HEK293 (cell line): ENCODE measurements around the gene SPATA31D3.

ENCODE experiments used
- BCL11B ChIP-seq: fragments of 450-650 bp; formaldehyde crosslinking; IDR thresholded peaks from 2 replicates; pipeline ENCODE4 v1.5.1; 2016; ENCODE audit warnings: low read depth, missing biosample characterization, missing genetic modification characterization
- KLF7 ChIP-seq: fragments of 450-650 bp; formaldehyde crosslinking; IDR thresholded peaks from 2 replicates; pipeline ENCODE4 v1.5.1; 2016; ENCODE audit warnings: missing biosample characterization, missing genetic modification characterization, borderline replicate concordance
- ZNF174 ChIP-seq: fragments of 450-650 bp; formaldehyde crosslinking; IDR thresholded peaks from 2 replicates; pipeline ENCODE4 v1.5.0; 2017; ENCODE audit warnings: missing biosample characterization, mild to moderate bottlenecking, missing genetic modification characterization
- ZNF23 ChIP-seq: fragments of 450-650 bp; formaldehyde crosslinking; IDR thresholded peaks from 2 replicates; pipeline ENCODE4 v1.5.1; 2016; ENCODE audit warnings: missing biosample characterization, missing genetic modification characterization, borderline replicate concordance
- ZNF529 ChIP-seq: fragments of 450-650 bp; formaldehyde crosslinking; IDR thresholded peaks from 2 replicates; pipeline ENCODE4 v1.5.1; 2017; ENCODE audit warnings: missing genetic modification characterization, missing biosample characterization; ENCODE audit not compliant: insufficient replicate concordance
- ZNF548 ChIP-seq: fragments of 450-650 bp; formaldehyde crosslinking; IDR thresholded peaks from 2 replicates; pipeline ENCODE4 v1.5.1; 2016; ENCODE audit warnings: missing biosample characterization, missing genetic modification characterization
- TF ChIP-seq, protein P1 (sequence below): fragments of 450-650 bp; formaldehyde crosslinking; IDR thresholded peaks from 2 replicates; pipeline ENCODE4 v1.5.1; 2016; ENCODE audit warnings: missing biosample characterization, missing genetic modification characterization
- TF ChIP-seq, protein P2 (sequence below): fragments of 450-650 bp; formaldehyde crosslinking; IDR thresholded peaks from 2 replicates; pipeline ENCODE4 v1.5.1; 2016; ENCODE audit warnings: missing biosample characterization, missing genetic modification characterization
- TF ChIP-seq, protein P3 (sequence below): IDR thresholded peaks from 2 replicates; pipeline ENCODE4 v1.6.1; 2011; ENCODE audit warnings: mild to moderate bottlenecking, low read depth, low read length, borderline replicate concordance
- TF ChIP-seq, protein P4 (sequence below): sonication (generic); formaldehyde crosslinking; IDR thresholded peaks from 2 replicates; pipeline ENCODE4 v1.8.1; 2022; ENCODE audit warnings: mild to moderate bottlenecking, moderate library complexity, missing genetic modification reagents

DNA sequence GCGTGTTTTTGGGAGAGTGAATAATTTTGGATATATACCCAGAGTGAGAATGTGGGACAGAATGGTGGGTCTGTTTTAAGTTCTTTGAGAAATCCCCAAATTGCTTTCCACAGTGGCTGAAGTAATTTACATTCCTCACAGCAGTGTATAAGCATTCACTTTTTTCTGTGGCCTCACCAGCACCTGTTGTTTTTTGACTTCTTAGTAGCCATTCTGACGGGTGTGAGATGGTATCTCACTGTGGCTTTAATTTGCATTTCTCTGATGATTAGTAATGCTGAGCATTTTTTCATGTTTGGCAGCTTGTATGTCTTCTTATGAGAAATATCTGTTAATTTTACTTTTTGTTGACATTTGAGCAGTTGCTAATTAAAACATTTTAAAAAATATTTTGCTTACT, 35.9 kb downstream of the SPATA31D3 start:
- no peak for TF ChIP-seq ZNF174 (tag by site-specific recombination)
- TF ChIP-seq BCL11B (tag by site-specific recombination), result no peak
- no peak for TF ChIP-seq ZNF23
- TF ChIP-seq, protein P1, sequence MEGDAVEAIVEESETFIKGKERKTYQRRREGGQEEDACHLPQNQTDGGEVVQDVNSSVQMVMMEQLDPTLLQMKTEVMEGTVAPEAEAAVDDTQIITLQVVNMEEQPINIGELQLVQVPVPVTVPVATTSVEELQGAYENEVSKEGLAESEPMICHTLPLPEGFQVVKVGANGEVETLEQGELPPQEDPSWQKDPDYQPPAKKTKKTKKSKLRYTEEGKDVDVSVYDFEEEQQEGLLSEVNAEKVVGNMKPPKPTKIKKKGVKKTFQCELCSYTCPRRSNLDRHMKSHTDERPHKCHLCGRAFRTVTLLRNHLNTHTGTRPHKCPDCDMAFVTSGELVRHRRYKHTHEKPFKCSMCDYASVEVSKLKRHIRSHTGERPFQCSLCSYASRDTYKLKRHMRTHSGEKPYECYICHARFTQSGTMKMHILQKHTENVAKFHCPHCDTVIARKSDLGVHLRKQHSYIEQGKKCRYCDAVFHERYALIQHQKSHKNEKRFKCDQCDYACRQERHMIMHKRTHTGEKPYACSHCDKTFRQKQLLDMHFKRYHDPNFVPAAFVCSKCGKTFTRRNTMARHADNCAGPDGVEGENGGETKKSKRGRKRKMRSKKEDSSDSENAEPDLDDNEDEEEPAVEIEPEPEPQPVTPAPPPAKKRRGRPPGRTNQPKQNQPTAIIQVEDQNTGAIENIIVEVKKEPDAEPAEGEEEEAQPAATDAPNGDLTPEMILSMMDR, result no peak
- TF ChIP-seq, protein P2, sequence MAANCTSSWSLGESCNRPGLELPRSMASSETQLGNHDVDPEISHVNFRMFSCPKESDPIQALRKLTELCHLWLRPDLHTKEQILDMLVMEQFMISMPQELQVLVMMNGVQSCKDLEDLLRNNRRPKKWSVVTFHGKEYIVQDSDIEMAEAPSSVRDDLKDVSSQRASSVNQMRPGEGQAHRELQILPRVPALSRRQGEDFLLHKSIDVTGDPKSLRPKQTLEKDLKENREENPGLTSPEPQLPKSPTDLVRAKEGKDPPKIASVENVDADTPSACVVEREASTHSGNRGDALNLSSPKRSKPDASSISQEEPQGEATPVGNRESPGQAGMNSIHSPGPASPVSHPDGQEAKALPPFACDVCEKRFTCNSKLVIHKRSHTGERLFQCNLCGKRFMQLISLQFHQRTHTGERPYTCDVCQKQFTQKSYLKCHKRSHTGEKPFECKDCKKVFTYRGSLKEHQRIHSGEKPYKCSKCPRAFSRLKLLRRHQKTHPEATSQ (tag by site-specific recombination), result no peak
- TF ChIP-seq, protein P3, sequence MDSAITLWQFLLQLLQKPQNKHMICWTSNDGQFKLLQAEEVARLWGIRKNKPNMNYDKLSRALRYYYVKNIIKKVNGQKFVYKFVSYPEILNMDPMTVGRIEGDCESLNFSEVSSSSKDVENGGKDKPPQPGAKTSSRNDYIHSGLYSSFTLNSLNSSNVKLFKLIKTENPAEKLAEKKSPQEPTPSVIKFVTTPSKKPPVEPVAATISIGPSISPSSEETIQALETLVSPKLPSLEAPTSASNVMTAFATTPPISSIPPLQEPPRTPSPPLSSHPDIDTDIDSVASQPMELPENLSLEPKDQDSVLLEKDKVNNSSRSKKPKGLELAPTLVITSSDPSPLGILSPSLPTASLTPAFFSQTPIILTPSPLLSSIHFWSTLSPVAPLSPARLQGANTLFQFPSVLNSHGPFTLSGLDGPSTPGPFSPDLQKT, result no peak
- TF ChIP-seq KLF7 (tag by site-specific recombination), result no peak
- TF ChIP-seq ZNF529 (tag by site-specific recombination), result no peak
- no peak for TF ChIP-seq ZNF548 (tag by site-specific recombination)
- TF ChIP-seq, protein P4, sequence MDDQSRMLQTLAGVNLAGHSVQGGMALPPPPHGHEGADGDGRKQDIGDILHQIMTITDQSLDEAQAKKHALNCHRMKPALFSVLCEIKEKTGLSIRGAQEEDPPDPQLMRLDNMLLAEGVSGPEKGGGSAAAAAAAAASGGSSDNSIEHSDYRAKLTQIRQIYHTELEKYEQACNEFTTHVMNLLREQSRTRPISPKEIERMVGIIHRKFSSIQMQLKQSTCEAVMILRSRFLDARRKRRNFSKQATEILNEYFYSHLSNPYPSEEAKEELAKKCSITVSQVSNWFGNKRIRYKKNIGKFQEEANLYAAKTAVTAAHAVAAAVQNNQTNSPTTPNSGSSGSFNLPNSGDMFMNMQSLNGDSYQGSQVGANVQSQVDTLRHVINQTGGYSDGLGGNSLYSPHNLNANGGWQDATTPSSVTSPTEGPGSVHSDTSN (CRISPR knock-in tag), result no peak
